ENCODE measurements around the gene KRTAP12-3.

DNA sequence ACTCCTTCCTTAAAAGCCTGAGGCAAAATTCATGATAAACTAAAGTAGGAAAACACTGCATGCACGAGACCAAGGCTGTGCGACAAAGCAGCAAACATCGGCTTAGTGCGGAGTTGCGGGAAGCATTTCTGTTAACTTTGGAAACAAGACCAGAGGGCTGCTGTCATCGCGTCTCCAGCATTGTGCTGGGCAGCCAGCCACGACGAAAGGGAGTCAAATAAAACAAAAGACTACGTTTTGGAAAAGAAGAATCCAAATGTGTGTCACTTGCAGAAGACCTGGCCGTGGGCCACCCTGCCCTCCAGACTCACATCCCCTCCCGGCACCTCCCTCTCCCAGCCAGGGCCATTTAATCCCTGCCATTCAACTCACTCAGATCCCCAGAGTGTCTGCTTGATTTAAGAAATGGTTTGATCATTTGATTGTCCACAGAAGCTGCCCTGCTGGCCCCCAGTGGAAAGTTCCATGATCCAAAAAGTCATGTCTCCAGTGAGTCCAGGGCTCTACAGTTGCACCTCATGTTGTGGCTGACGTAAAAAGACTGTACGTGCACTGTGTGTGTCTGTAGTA, 13.9 kb upstream of the KRTAP12-3 start:
- TF ChIP-seq POLR2AphosphoS5 (IDR thresholded peaks at IDR 0.05; ENCODE audit: borderline replicate concordance, low read depth, low read length) (no peak), EZH2 (IDR thresholded peaks at IDR 0.05) (no peak), FOXP2 (optimal IDR thresholded peaks at IDR 0.05; ENCODE audit: control extremely low read depth, extremely low read length, insufficient read depth) (no peak)

Data from SK-N-MC (cell line).